HUES64 (cell line): ENCODE data around the gene PPM1F.
"Not testable (repeated sequence)": the region's sequence is repeated elsewhere in the genome, so short reads cannot be mapped to it uniquely, and the experiment has no call there.

Source experiments
- H3K27ac ChIP-seq: 2 replicates; pipeline ENCODE4 v1.7.0; 2013; ENCODE audit warnings: low read depth, low read length, inconsistent platforms
- H3K27me3 ChIP-seq: 2 replicates; pipeline ENCODE4 v1.6.1; 2013; ENCODE audit warnings: mild to moderate bottlenecking, low read length; ENCODE audit not compliant: insufficient read depth
- H3K36me3 ChIP-seq: 2 replicates; pipeline ENCODE4 v1.6.1; 2013; ENCODE audit warnings: mild to moderate bottlenecking, low read length; ENCODE audit not compliant: insufficient read depth
- H3K4me1 ChIP-seq: 2 replicates; pipeline ENCODE4 v1.6.1; 2013; ENCODE audit warnings: mild to moderate bottlenecking, low read length, moderate library complexity; ENCODE audit not compliant: insufficient read depth
- H3K4me3 ChIP-seq: 2 replicates; pipeline ENCODE4 v1.5.1; 2013; ENCODE audit warnings: mild to moderate bottlenecking, low read length, moderate library complexity
- H3K9ac ChIP-seq: 2 replicates; pipeline ENCODE4 v1.6.1; 2013; ENCODE audit warnings: mild to moderate bottlenecking, low read depth, low read length
- H3K9me3 ChIP-seq: 2 replicates; pipeline ENCODE4 v1.6.1; 2013; ENCODE audit warnings: low read depth, low read length; ENCODE audit not compliant: insufficient read depth
- WGBS: fragments of 150-250, 120-280 bp; methylation state at CpG from one replicate; pipeline ENCODE4 v1.1.7; 2013; ENCODE audit warnings: missing lambda C conversion rate; 5-methylcytosine and 5-hydroxymethylcytosine counted together

The PPM1F gene

DNA sequence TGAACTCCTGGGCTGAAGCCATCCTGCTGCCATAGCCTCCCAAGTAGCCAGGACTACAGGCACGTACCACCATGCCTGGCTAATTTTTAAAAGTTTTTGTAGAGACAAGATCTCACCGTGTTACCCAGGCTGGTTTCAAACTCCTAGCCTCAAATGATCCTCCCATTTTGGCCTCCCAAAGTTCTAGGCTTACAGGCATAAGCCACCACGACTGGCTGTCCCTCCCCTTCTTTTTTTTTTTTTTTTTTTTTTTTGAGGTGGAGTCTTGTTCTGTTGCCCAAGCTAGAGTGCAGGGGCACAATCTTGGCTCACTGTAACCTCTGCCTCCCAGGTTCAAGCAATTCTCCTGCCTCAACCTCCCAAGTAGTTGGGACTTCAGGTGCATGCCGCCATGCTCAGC is 77.7 kb downstream of the PPM1F start:
- not testable (repeated sequence) for H3K4me1 ChIP-seq, H3K9ac ChIP-seq, H3K27ac ChIP-seq, H3K36me3 ChIP-seq, H3K4me3 ChIP-seq, H3K9me3 ChIP-seq, H3K27me3 ChIP-seq
- 85% methylated on average over 3 of the region's 4 CpGs for WGBS

- Histone ChIP-seq H3K9me3 (no peaks in the 10 kb centered on the region), H3K4me1 (no peaks in the 10 kb centered on the region), H3K27me3 (no peaks in the 10 kb centered on the region), H3K9ac (no peak overlapping the region), H3K4me3 (no peak overlapping the region), H3K36me3 (no peaks in the 10 kb centered on the region), H3K27ac (no peak overlapping the region)
- WGBS: 87% methylated on average over 7 of the region's 7 CpGs
These were observed 79.0 kb downstream of the PPM1F start for GRCh38 chr22:21873619-21874018.

- WGBS: 97% methylated on average over 4 of the region's 4 CpGs
- not testable (repeated sequence) for H3K27ac ChIP-seq, H3K36me3 ChIP-seq, H3K9me3 ChIP-seq, H3K27me3 ChIP-seq, H3K4me1 ChIP-seq, H3K9ac ChIP-seq, H3K4me3 ChIP-seq
These were observed 79.9 kb downstream of the PPM1F start for GRCh38 chr22:21872741-21873140.
